HG02870 (cell line): ENCODE results near the gene MAPKAPK3.
"Not testable (repeated sequence)": the region's sequence is repeated elsewhere in the genome, so short reads cannot be mapped to it uniquely, and the experiment has no call there.

Experiments
- ATAC-seq: cut with Tn5 transposase; IDR thresholded peaks from one replicate; pipeline ENCODE4 v1.9.1; 2021; ENCODE audit warnings: mild to moderate bottlenecking, moderate library complexity; ENCODE audit not compliant: unreplicated experiment

Gene MAPKAPK3

GRCh38 chr3:50687127-50687751 lies 70.3 kb downstream of the MAPKAPK3 start:
- no peak for ATAC-seq

- no peak for ATAC-seq
Measured at GRCh38 chr3:50687916-50688315, 71.0 kb downstream of the MAPKAPK3 start.

GRCh38 chr3:50688602-50689001 lies 71.7 kb downstream of the MAPKAPK3 start:
- not testable (repeated sequence) for ATAC-seq

- no peak for ATAC-seq
Measured at GRCh38 chr3:50689558-50689957, 72.6 kb downstream of the MAPKAPK3 start.

GRCh38 chr3:50695031-50695430 lies 78.1 kb downstream of the MAPKAPK3 start:
- ATAC-seq: no peak

- no peak for ATAC-seq
Measured at GRCh38 chr3:50696276-50696675, 79.3 kb downstream of the MAPKAPK3 start.

GRCh38 chr3:50698269-50698668 lies 81.3 kb downstream of the MAPKAPK3 start:
- no peak for ATAC-seq
